HG02642 (cell line): ENCODE measurements around the gene DECR2.
"Not testable (repeated sequence)": the region's sequence is repeated elsewhere in the genome, so short reads cannot be mapped to it uniquely, and the experiment has no call there.

ENCODE experiments used
- ATAC-seq: cut with Tn5 transposase; IDR thresholded peaks from one replicate; pipeline ENCODE4 v1.9.1; 2021; ENCODE audit warnings: mild to moderate bottlenecking; ENCODE audit not compliant: unreplicated experiment, poor library complexity

DECR2 gene

DNA sequence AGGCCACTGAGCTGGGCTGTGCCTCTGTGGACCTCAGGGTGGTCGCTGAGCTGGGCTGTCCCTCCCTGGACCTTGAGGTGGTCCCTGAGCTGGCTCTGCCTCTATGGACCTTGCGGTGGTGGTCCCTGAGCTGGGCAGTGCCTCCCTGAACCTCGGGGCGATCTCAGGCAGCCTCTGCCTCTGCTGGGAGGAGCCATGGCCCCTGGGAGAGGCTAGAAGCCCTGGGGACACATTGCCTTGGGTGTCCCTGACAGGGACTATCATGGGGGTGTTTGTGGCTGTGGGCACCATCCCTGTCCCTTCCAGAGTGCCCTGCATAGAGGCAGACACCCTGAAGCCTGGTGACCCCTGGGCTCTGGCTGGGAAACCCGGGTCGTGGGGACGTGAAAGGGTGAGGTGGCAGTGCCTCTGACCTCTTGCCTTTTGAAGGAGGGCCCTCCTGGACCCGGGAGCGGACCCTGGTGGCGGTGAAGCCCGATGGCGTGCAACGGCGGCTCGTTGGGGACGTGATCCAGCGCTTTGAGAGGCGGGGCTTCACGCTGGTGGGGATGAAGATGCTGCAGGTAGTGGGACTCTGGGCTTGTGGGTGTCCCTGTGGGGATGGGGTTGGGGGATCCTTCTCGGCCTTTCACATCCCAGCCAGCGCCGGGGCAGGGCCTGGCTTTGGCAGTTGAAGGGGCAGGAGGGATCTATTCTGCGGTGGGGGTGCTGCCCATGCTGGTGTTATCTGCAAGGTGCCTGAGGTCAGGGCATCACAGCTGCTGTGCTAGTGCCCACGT is 2.9 kb upstream of the DECR2 start:
- no peak for ATAC-seq

DNA sequence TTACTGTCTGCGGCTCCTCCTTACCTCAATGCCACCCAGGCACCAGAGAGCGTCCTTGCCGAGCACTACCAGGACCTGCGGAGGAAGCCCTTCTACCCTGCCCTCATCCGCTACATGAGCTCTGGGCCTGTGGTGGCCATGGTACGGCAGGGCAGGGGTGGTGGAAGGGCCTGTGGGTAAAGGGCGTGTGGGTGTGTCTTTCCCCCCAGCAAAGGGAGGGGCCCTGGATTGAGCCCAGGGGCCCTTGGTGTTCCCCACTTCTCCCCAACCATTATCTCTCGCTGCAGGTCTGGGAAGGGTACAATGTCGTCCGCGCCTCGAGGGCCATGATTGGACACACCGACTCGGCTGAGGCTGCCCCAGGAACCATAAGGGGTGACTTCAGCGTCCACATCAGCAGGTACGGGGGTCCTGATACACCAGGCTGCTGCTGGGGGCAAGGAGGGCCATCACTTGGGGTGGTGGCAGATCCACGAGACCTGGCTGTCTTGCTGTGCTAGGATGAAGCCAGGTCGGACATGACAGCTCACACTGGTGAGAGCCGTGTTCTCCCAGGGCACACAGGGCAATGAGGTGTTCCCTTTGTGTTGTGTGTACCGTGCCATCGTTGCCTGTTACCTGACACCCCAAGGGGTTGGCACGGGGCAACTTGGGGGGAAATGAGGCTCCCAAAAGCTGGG is 2.2 kb upstream of the DECR2 start:
- ATAC-seq: no peak

DNA sequence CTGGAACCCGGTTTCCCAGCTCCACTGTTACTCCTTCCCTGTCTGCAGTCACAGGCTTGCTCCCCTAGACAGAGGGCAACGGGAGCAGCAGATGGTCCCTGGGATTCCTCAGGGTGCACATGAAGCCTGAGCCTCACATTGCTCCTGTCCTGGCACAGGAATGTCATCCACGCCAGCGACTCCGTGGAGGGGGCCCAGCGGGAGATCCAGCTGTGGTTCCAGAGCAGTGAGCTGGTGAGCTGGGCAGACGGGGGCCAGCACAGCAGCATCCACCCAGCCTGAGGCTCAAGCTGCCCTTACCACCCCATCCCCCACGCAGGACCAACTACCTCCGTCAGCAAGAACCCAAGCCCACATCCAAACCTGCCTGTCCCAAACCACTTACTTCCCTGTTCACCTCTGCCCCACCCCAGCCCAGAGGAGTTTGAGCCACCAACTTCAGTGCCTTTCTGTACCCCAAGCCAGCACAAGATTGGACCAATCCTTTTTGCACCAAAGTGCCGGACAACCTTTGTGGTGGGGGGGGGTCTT is 1.6 kb upstream of the DECR2 start:
- ATAC-seq: no peak

DNA sequence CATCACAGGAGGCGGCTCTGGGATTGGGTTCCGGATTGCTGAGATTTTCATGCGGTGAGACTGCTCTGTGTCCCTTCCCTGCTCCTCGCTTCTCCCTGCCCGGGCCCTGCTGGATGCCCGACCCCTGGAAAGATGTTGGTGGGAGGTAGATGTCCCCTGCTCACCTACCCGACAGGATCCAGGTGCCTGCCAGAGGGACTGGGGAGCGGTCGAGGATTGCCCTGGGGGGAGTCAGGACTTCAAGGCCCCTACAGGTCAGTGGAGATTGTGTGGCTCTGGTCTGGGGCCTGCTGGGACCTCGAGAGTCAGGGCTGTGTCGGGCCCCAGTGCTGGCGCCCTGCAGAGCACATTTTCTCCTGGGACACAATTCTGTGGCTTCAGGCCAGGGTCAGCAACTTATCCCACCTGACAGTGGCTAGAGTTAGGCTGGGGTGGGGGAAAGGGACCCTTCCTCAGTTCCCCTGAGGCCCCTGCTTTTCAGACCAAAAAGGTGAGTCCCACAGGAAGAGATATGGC is 3.3 kb downstream of the DECR2 start:
- ATAC-seq: no peak

DNA sequence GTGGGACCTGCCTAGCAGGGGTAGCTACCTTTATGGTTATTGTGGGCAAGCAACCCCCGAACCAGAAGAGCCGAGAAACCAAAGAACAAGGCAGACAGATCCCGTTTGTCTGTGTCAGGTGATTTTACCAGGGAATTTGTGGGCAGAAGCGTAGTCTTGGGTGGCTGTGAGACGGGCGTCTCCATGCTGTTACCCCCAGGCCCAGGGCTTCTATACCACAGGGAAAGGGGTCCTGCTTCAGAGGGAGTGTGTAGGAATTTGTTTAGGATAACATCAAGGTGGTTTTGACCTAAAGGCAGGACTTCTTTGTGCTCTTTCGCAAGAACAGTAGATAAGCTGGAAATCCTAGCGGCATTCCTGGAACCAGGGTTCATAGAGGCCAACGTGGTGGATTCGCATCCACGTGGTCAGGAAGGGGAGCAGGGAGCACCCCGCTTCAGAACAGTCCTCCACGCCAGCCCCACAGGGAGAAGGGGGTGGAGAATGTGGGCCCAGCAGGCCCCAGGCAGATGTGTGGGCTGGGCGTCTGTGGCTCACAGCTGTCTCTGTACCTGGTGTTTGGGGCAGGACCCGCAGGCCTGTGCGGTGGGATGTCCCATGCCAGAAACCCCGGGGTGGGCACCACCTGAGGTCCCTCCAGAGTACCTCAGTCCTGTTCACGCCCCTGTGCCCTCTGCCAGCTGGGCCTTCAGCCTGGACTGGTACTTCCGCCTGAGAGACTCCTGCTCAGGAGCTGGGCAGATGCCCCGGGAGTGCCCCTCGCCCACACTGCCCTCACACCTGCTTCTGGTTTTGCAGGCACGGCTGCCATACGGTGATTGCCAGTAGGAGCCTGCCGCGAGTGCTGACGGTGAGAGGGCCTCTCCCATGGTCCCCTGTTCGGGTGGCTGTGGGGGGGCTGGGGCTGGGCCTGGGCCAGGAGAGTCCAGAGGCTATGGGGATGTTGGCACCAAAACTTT is 4.1 kb downstream of the DECR2 start:
- ATAC-seq: no peak

DNA sequence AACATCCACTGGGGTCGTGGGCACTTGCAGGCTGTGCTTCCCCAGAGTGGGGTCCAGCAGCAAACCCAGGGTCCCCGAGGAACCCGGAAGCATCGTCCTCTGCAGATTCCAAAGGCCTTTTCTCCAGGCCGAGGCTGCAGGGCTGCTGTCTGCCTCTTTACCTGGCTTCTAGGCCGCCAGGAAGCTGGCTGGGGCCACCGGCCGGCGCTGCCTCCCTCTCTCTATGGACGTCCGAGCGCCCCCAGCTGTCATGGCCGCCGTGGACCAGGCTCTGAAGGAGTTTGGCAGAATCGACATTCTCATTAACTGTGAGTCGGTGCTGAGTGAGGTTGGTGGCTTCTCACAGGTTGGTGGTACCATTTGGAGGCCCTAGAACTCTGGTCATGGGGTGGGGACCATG is 5.6 kb downstream of the DECR2 start:
- ATAC-seq: no peak

DNA sequence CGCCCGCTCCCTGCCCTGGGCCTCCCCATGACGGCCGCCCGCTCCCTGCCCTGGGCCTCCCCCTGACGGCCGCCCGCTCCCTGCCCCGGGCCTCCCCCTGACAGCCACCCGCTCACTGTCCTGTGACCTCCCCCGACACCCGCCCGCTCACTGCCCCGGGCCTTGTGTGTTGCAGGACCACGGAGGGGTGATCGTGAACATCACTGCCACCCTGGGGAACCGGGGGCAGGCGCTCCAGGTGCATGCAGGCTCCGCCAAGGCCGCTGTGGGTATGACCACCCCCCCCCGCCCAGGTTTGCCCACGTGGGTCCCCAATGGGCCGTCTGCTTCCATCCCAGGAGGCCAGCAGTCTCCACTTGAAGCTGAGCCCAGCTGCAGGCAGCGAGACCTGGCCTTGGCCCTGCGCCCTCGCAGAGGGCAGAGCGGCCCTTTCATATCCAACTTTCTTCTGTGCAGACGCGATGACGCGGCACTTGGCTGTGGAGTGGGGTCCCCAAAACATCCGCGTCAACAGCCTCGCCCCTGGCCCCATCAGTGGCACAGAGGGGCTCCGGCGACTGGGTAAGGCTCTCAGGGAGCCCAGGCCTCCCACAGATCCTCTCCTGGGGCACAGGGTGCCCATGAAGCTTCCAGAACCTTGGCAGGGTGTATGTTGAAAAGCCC is 9.0 kb downstream of the DECR2 start:
- no peak for ATAC-seq

DNA sequence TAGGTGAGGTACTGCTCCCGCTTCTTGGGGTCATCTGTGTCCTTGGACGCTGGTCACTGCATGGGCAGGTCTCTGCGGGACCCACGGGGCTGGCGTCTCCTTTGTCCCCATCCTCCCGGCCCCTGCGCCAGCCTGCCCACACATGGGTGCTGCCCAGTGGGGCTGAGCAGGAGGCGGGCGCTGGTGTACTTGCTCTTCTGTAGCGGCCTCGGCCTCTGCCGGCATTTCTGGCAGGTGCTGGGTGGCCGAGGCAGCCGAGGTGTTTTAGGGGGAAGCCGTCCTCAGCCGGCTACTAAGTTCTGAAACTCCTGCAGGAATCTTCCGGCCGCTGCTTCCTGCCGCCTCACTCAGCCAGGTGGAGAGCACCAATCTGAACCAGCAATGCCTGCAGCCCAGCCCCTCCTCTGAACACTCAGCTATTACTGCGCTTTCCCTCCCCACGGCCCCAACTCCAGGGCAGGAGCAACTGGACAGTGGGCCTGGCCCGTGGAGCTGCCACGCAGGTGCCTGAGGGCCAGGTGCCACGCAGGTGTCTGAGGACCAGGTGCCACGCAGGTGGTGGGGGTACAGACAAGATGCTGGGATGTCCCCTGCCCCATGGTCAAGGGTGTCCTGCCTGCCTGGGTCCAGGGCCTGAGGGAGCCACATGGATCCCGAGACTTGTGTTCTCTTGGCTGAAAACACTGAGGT is 10.0 kb downstream of the DECR2 start:
- no peak for ATAC-seq

DNA sequence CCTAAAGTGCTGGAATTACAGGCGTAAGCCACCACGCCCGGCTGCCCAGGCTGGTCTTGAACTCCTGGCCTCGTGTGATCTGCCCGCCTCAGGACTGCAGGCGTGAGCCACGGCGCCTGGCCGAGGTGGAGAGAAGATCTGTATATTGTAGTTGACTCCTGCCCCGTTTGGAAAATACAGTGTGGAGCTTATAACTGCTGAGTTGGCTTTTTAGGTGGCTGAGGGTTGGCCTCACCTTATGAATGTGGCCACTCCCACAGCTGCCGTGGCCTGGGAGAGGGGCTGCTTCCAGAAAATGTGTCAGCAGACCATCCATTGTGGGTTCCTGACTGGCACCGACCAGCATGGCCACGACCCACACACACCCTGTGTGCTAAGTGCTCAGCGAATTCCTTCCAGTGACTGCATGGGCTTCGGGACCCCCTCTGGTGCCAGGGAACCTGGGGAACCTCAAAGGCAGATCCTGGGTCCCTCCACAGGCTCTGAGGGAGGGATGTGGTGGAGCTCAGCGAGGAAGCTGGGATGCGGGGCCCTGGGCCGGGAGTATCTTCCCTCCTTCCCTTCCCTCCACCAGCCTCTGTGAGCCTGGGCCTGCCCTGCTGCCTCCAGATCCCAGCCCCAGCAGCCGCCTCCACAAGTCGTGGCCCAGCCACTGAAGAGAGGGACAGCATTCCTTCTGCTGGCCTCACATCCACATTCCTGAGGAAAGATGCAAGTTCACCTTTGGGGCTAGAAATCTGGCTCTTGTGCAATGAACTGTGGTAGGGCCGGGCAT is 12.9 kb downstream of the DECR2 start:
- ATAC-seq: no peak

DNA sequence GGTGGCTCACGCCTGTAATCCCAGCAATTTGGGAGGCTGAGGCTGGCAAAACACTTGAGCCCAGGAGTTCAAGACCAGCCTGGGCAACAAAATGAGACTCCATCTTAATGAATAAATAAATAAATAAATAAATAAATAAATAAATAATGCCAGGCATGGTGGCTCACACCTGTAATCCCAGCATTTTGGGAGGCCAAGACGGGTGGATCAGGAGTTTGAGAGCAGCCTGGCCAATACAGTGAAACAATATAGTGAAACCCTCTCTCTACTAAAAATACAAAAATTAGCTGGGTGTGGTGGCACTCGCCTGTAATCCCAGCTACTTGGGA is 13.4 kb downstream of the DECR2 start:
- not testable (repeated sequence) for ATAC-seq

DNA sequence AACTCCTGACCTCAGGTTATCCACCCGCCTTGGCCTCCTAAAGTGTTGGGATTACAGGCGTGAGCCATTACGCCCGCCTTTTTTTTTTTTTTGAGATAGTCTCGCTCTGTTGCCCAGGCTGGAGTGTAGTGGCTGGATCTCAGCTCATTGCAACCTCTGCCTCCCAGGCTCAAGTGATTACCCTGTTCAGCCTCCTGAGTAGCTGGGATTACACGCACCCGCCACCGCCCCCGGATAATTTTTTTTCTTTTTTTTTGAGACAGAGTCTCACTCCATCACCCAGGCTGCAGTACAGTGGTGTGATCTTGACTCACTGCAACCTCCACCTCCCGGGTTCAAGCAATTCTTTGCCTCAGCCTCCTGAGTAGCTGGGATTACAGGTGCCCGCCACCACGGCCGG is 20.5 kb downstream of the DECR2 start:
- not testable (repeated sequence) for ATAC-seq

DNA sequence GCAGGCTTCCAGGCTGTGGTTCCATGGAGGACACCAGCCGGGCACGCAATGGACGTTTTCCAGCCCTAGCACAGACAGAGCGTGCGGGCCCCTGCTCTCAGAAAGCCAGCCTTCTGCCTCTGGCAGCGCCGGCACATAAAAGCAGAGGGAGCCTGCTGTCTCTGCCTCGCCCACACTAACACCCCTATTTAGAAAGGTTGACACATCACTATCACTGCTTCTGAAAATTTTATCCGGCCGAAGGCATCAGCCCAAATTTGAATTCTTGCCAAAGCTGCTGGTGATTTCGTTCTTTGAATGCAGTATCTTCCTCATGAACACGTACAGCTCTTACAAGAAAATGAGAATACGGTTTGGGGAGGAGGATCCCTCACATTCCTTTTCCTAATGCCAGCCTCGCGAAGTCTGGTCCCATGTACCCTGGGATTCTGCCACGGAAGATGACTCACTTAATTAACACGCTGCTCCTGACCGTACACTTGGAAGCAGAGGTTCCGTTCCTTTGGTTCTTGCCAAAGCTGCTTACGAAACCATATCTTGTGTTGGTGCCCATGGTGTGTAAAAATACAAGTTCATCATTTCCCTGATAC is 22.4 kb downstream of the DECR2 start:
- no peak for ATAC-seq

DNA sequence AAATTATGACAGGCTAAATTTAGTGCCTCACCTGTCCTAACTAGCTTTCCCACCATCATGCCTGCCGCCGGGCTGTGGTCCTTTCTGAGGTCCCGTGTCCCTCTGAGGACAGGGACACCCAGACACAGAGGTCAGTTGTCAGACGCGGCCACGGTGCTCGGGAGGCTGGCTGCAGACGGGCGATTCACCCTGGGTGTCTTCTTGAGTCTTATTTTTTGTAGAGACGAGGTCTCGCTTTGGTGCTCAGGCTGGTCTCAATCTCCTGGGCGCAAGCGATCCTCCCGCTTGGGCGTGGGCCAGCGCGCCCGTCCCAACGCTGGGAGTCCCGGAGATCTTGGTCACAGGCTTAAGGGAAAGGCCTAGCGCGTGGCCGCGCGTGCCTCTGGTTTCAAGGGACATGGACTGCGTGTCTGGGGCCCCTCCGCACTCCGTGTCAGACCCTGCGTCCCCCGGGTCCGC is 23.0 kb downstream of the DECR2 start:
- no peak for ATAC-seq

DNA sequence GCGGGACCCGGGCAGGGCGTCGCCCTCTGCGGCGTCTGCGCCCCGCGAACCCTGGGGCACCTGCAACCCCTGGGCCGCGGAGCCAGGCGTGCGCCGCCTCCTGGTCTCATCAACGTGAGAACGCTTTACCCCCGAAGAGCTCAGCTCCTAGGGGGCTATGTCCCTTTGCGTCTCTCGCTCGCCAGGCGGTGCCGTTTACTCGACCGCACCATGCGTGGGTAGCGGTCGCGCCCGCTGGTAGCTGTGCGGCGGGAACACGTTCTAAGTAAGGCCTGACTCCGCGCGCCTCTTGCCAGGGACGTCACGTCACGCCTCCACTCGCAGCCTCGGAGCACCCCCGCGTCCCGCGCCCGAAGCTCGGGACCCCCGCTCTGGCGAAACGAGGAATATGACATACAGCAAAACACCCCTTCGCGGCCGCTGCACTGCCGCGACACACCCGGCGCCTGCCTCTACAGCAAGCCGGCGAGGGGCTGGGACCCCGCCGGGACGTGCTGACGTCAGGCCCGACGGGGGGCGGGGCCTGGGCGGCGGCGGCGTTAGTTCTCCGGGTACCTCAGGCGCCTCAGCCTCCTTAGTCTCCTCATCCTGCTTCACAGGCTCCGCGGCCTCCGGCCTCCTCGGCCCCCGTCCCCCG is 23.5 kb downstream of the DECR2 start, which contains the start of gene RAB11FIP3:
Gene RAB11FIP3, plus strand, starts transcription at position 568 of the 637 bp plus-strand sequence. CDS start 358 bp downstream, outside the sequence.
- peak; percentile 89 for ATAC-seq

DNA sequence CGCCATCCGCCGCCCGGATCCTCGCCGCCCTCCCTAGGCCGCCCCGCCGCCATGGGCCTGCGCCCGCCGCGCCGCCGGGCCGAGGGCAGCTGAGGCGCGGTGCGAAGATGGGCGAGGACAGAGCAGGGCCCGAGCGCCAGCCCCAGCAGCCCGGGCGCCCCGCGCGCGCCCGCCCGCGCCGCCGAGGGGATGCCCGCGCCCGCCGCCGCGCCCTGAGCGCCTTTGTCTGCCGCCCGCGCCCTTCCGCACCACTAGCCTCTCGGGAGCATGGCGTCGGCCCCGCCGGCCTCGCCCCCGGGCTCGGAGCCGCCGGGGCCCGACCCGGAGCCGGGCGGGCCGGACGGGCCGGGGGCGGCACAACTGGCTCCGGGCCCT is 24.0 kb downstream of the DECR2 start:
- ATAC-seq: peak; percentile 34

DNA sequence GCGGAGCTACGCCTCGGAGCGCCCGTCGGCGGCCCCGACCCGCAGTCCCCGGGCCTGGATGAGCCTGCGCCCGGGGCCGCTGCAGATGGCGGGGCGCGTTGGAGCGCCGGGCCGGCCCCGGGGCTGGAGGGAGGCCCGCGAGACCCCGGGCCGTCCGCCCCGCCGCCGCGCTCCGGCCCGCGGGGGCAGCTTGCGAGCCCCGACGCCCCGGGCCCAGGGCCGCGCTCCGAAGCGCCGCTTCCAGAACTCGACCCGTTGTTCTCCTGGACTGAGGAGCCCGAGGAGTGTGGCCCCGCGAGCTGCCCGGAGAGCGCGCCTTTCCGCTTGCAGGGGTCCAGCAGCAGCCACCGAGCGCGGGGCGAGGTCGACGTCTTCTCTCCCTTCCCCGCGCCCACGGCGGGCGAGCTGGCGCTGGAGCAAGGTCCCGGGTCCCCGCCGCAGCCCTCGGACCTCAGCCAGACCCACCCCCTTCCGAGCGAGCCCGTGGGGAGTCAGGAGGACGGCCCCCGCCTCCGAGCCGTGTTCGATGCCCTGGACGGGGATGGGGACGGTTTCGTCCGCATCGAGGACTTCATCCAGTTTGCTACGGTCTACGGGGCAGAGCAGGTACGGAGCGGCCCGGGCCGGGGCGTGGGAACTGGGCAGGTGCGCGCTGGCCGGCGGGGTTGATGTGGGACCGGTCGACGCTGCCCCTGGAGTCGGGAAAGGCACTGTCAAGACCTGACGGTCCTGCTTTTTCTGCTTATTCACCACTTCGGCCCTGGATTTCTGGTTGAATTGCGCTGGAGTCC is 24.6 kb downstream of the DECR2 start:
- ATAC-seq: no peak

DNA sequence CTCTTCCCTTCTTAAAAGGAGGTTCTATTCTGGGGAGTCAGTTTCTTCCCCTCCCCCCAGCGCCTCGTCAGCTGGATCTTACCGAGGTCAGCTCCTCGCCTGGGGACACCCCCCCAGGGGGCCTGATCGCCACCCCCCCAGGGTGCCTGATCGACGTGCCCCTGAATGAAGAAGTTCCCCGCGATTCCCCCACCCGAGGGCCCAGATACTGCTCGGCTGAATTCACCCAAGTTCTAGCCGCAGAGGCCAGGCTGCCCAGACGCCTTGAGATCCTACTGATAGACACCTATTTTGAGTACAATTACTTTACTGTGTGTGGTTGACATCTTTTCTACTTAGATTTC is 25.2 kb downstream of the DECR2 start:
- no peak for ATAC-seq
